GM18873 (cell line): ENCODE data around the gene JMJD1C.

Experiments
- ATAC-seq: cut with Tn5 transposase; IDR thresholded peaks from one replicate; pipeline ENCODE4 v1.9.1; 2021; ENCODE audit warnings: mild to moderate bottlenecking, moderate library complexity, moderate number of reproducible peaks; ENCODE audit not compliant: unreplicated experiment, low FRiP score

JMJD1C gene

GRCh38 chr10:63483983-63484382, 18.2 kb upstream of the JMJD1C start:
- no peak for ATAC-seq

GRCh38 chr10:63481815-63482421, 16.1 kb upstream of the JMJD1C start:
- ATAC-seq = no peak

DNA sequence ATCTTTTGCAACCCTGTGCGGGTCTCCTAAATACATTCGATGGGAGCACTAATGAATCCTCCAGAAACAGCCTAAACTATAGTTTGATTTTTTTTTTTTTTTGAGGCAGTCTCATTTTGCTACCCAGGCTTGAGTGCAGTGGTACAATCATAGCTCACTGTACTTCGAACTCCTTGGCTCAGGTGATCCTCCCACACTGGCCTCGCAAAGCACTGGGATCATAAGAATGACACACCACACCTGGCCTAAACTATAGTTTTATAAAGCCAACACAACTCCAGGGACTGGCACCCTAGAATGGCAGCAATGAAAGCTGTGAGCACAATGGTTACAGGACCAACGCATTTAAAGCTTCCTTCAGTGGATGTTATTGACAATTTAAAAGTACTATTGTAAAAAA, 14.5 kb upstream of the JMJD1C start:
- ATAC-seq = no peak

DNA sequence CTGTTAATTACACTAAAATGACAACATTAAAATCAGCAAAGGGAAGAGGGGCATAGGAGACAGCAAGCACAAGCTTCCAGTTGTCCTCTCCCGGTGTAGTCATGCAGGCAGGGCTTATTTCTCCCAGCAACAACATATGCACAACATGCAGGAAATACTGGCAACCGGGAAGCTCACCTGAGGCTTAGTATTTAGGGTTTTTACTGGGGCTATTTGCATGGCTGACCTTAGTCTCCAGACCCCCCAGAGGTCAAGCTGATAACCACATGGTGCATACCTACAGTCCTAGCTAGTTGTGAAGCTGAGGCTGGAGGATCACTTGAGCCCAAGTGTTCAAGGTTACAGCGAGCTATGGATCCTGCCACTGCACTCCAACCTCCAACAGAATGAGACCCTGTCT, 12.8 kb upstream of the JMJD1C start:
- ATAC-seq = no peak

GRCh38 chr10:63477927-63478326, 12.2 kb upstream of the JMJD1C start:
- ATAC-seq = no peak

- ATAC-seq = no peak
These were observed 8.7 kb upstream of the JMJD1C start for GRCh38 chr10:63474488-63474887.

DNA sequence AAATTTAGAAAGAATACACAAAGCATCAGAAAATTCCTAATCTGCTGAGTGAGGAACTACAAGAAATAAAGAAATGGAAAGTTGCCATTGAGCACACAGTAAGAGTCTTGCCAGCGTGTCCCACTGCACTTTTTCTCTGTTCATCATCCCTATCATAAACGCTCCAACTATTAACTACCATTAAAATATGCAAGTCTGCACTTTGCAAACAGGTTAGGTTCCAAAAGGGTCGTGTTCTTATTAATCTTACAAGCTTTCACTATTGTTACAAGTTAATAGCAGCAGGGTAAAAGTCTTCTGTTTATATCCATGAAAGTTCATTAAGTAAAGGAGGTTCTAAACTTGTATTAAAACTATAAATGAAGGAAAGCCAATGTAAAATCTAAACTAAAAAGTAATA, 5.2 kb upstream of the JMJD1C start:
- no peak for ATAC-seq

GRCh38 chr10:63468947-63469346, 3.2 kb upstream of the JMJD1C start:
- ATAC-seq = no peak

- no peak for ATAC-seq
These were observed 2.1 kb upstream of the JMJD1C start for GRCh38 chr10:63467841-63468240.

DNA sequence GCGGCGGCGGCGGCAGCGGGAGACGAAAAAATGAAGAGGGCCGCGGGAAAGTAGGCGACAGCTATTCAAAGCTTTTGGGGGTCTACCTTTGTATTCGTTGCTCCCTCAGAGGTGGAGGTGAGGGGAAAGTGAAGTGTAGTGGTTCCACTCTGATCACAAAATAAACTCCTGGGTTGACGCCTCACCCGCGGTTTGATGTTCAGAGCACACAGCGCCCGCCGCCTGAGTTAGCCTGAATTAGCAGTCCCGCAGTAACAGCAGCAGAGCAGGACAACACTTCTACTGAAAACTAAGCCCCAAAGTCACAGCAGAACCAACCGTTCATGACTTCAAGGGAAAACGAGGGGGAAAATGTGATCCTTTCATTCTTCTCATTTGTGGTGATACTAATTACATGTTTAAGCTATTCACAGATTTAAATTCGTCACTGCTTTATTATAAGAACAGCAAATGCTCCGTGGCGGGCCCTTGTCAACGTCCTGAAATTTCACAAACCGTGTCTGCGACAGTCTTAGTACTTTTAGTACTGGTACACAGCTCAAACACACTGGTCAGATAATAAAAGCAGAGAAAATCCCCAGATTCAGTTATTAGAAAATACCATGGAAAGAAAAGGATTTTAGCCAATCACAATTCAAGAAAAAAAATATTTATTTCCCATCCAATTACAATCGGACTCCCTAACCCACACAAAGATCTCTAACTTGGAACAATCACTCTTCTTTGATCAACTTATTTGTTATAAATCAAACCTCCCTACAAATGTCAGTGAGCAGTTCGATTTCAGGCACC, 563 bp upstream of the JMJD1C start:
- ATAC-seq = peak; percentile 19

GRCh38 chr10:63464402-63465292, 1.1 kb downstream of the JMJD1C start:
- peak; percentile 35 for ATAC-seq

GRCh38 chr10:63462442-63462841, 3.3 kb downstream of the JMJD1C start:
- no peak for ATAC-seq

DNA sequence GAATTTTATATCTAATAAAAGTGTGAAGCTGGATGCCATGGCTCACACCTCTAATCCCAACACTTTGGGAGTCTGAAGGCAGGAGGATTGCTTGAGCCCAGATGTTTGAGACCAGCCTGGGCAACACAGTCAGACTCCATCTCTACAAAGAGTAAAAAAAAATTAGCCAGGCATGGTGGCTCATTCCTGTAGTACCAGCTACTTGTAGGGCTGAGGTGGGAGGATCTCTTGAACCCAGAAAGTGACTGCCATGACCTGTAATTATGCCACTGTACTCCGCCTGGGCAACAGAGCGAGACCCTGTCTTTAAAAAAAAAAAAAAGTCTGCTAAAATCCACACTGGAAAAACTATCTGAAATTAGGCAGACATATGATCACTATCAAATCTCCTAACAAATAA, 7.6 kb downstream of the JMJD1C start:
- no peak for ATAC-seq

GRCh38 chr10:63457594-63457993, 8.2 kb downstream of the JMJD1C start:
- ATAC-seq = no peak

GRCh38 chr10:63456437-63457210, 9.2 kb downstream of the JMJD1C start:
- ATAC-seq = no peak

DNA sequence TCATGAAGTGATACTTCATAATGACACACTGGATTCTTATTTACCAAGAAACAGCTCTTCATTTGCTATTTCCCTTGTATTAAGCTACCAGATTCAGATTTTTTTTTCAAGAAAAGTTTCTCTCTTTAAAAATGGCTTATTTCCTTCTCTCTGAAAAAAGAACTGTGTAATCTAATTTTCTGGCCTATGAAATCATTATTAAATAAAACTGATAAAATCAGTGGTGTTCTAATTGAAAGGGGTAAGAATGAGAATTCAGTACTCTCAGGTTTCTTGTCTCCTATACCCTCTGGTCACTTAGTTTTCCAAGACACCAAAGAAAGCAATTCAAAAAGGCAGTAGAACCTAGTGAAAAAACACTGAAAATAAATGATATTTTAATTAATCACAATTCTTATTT, 10.3 kb downstream of the JMJD1C start:
- ATAC-seq = no peak

DNA sequence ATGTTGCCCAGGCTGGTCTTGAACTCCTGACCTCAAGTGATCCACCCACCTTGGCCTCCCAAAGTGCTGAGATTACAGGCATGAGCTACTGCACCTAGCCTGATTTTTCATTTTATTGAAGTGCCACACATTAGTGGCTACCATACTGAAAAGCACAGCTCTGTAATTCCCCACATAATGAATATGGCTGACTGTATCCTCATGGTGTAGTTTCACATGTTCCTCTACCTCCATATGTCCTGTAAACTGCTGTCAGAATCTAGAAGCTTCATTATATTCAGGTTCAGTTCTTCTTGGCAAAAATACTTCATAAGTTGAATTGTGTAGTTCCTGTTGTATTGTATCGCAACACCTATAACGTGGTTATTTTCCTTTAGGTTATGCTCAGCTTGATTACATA, 11.1 kb downstream of the JMJD1C start:
- ATAC-seq = no peak

GRCh38 chr10:63452524-63452923, 13.3 kb downstream of the JMJD1C start:
- ATAC-seq = no peak

DNA sequence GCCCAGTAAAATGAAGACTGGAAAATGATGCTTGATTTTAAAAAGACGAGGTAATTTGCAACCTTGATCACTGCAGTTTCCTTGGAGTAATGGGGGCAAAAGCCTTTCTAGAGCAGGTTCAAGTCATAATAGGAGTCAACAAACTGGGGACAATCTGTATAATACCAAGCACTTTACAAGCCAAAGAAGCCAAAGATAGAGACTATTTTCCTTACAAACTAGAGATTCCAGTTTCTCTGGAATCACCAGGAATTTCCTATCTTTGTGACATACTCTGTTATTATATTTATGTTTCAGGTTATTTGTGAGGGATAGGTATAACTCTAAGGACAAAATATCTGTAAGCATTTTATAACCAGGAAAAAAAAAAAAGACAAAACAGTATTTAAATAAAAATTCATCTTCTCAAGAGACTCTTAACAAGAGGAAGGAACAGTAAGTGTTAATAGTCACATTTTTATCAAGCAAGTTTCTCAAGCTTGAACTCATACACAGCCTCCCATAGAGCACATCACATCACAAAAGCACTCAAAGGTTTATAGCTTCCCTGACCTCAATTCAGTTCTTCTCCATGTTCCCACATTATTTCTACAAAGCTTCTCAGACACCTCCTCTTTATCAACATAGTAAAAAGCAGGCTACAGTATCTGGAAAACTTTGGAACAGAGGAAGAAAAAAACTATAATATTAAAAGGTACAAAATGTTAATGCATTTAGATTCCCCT, 18.9 kb downstream of the JMJD1C start:
- no peak for ATAC-seq

DNA sequence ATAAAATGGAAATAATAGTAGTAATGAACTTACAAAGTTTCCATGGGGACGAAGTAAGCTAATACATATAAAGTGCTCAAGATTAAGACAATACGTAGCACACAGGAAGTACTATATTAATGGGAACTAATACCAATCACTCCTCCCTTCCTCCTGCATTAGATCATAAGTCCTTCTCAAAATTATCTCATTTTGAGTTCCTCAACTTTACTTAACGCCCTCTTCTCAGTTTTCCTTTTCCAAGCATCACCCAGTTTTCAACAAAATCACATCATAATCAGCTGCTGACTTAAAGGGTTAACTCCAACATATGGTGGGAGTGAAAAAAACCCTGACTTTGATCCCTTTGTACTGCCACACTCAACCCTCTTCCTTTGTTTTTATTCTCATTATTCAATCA, 24.4 kb downstream of the JMJD1C start:
- ATAC-seq = no peak
